ENCODE results near the gene ICAM3.
A peak's percentile ranks its signal among the peaks of the same experiment; 100 is the strongest.

Gene ICAM3

GRCh38 chr19:10320602-10321416 is 18.6 kb downstream of the ICAM3 start:
- DNase-seq (ENCODE audit: low read depth in 2 of 3, low spot score in 2 of 3) = no peak

- no peak for DNase-seq (ENCODE audit: low read depth in 2 of 3, low spot score in 2 of 3)
Observed at GRCh38 chr19:10318807-10319682, 20.4 kb downstream of the ICAM3 start.

GRCh38 chr19:10317857-10318462 is 21.5 kb downstream of the ICAM3 start:
- no peak for DNase-seq (ENCODE audit: low read depth in 2 of 3, low spot score in 2 of 3)

- DNase-seq (ENCODE audit: low read depth in 2 of 3, low spot score in 2 of 3) = no peak
Observed at GRCh38 chr19:10317045-10317856, 22.2 kb downstream of the ICAM3 start.

GRCh38 chr19:10316229-10317044 is 23.0 kb downstream of the ICAM3 start:
- no peak for DNase-seq (ENCODE audit: low read depth in 2 of 3, low spot score in 2 of 3)

GRCh38 chr19:10315335-10316214 is 23.8 kb downstream of the ICAM3 start, which contains the start of gene FDX2:
Gene FDX2, minus strand, starts transcription at chr19:10316015. Its CDS starts 19 bp downstream, at chr19:10315996.
- DNase-seq (ENCODE audit: low read depth in 2 of 3, low spot score in 2 of 3) = peak; percentile 79 to 90 (median 84)

GRCh38 chr19:10309423-10309822 is 30.0 kb downstream of the ICAM3 start, which contains the start of gene ZGLP1:
Gene ZGLP1, minus strand, starts transcription at chr19:10309815.
- DNase-seq (ENCODE audit: low read depth in 2 of 3, low spot score in 2 of 3) = no peak

- no peak for DNase-seq (ENCODE audit: low read depth in 2 of 3, low spot score in 2 of 3)
Observed at GRCh38 chr19:10306327-10306726, 33.1 kb downstream of the ICAM3 start.

GRCh38 chr19:10305139-10305806 is 34.2 kb downstream of the ICAM3 start:
- DNase-seq (ENCODE audit: low read depth in 2 of 3, low spot score in 2 of 3) = no peak

- DNase-seq (ENCODE audit: low read depth in 2 of 3, low spot score in 2 of 3) = no peak
Observed at GRCh38 chr19:10299545-10300458, 39.6 kb downstream of the ICAM3 start.

GRCh38 chr19:10295847-10296591 is 43.4 kb downstream of the ICAM3 start:
- DNase-seq (ENCODE audit: low read depth in 2 of 3, low spot score in 2 of 3) = no peak

GRCh38 chr19:10295305-10295846 is 44.0 kb downstream of the ICAM3 start:
- no peak for DNase-seq (ENCODE audit: low read depth in 2 of 3, low spot score in 2 of 3)

GRCh38 chr19:10294368-10294697 is 45.1 kb downstream of the ICAM3 start:
- no peak for DNase-seq (ENCODE audit: low read depth in 2 of 3, low spot score in 2 of 3)

- no peak for DNase-seq (ENCODE audit: low read depth in 2 of 3, low spot score in 2 of 3)
Observed at GRCh38 chr19:10293637-10294367, 45.6 kb downstream of the ICAM3 start.

- DNase-seq (ENCODE audit: low read depth in 2 of 3, low spot score in 2 of 3) = no peak
Observed at GRCh38 chr19:10292789-10293636, 46.4 kb downstream of the ICAM3 start.
